Measurements from ENCODE around the gene RNF20.

GRCh38 chr9:101510459-101510858 lies 23.2 kb upstream of the RNF20 start:
- TF ChIP-seq EZH2phosphoT487 (conservative IDR thresholded peaks at IDR 0.05; ENCODE audit: low read length) (no peak), CTCF (IDR thresholded peaks at IDR 0.05; ENCODE audit: insufficient read depth, low read length, poor library complexity, severe bottlenecking) (no peak)

Data from SU-DHL-6 (cell line).